Measurements from ENCODE around the gene NHP2. TPM values are rescaled to one million over a fixed set of nuclear protein-coding genes. Genes with fewer than 3 reads are reported as not detected.
"Not testable (repeated sequence)": the region's sequence is repeated elsewhere in the genome, so short reads cannot be mapped to it uniquely, and the experiment has no call there.

The NHP2 gene
- polyA plus RNA-seq, 1 donor, result 115 TPM

- peak; percentile 82 for DNase-seq
These were observed 22.9 kb downstream of the NHP2 start, which contains the start of gene RMND5B for GRCh38 chr5:178130576-178131445. TSS of gene RMND5B (plus strand) at chr5:178131014. CDS start at chr5:178138120, 7,106 bp downstream.

GRCh38 chr5:178130234-178130575 is 23.5 kb downstream of the NHP2 start:
- not testable (repeated sequence) for DNase-seq

- no peak for DNase-seq
These were observed 24.4 kb downstream of the NHP2 start for GRCh38 chr5:178129296-178129695.

GRCh38 chr5:178127300-178128009 is 26.2 kb downstream of the NHP2 start:
- not testable (repeated sequence) for DNase-seq

- no peak for DNase-seq
These were observed 27.1 kb downstream of the NHP2 start for GRCh38 chr5:178126556-178126955.

- DNase-seq, result no peak
These were observed 28.3 kb downstream of the NHP2 start for GRCh38 chr5:178125253-178125906.

GRCh38 chr5:178123966-178124925 is 29.4 kb downstream of the NHP2 start:
- no peak for DNase-seq

- DNase-seq, result no peak
These were observed 30.4 kb downstream of the NHP2 start for GRCh38 chr5:178123094-178123965.

- no peak for DNase-seq
These were observed 31.3 kb downstream of the NHP2 start for GRCh38 chr5:178122346-178122745.

GRCh38 chr5:178121391-178122276 is 32.1 kb downstream of the NHP2 start:
- peak; percentile 93 for DNase-seq

- peak; percentile 83 for DNase-seq
These were observed 32.9 kb downstream of the NHP2 start for GRCh38 chr5:178120607-178121357.

- no peak for DNase-seq
These were observed 33.6 kb downstream of the NHP2 start for GRCh38 chr5:178119915-178120606.

- no peak for DNase-seq
These were observed 35.6 kb downstream of the NHP2 start for GRCh38 chr5:178117923-178118701.

GRCh38 chr5:178116143-178116885 is 37.4 kb downstream of the NHP2 start:
- DNase-seq, result no peak

- no peak for DNase-seq
These were observed 37.9 kb downstream of the NHP2 start for GRCh38 chr5:178115814-178116142.

GRCh38 chr5:178115136-178115813 is 38.4 kb downstream of the NHP2 start:
- no peak for DNase-seq

Measured in hindlimb muscle (tissue), 1 donor.